ENCODE results near the gene HMCN2.
"Not testable (repeated sequence)": the region's sequence is repeated elsewhere in the genome, so short reads cannot be mapped to it uniquely, and the experiment has no call there.

The HMCN2 gene

DNA sequence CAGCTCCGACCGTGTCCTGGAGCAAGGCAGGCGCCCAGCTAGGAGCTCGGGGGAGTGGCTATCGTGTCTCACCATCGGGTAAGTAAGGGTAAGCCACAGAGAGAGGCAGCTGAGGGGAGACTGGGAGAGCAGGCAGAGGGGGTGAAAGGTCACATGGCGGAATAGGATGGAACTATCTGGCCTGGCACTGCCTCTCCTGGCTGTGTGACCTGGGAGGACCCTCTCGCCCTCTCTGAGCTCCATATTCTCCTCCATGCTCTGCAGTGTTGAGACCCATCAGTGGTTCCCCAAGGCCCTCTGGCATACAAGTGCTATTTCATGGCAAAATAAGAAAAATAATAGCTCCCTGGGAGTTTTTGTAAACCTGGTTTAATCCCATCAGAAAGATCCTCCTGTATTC lies 135.3 kb downstream of the HMCN2 start:
- DNase-seq: no peak

DNA sequence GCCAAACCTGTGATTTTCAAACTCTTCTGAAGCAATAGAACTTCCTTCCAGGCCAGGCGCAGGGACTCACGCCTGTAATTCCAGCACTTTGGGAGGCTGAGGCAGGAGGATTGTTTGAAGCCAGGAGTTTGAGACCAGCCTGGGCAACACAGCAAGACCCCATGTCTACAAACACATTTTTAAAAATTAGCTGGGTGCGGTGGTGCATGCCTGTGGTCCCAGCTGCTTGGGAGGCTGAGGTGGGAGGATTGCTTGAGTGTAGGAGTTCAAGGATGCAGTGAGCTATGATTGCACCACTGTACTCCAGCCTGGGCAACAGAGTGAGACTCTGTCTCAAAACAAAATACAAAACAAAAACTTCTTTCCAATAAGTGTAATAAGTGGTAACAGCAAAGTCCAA lies 136.2 kb downstream of the HMCN2 start:
- DNase-seq: not testable (repeated sequence)

DNA sequence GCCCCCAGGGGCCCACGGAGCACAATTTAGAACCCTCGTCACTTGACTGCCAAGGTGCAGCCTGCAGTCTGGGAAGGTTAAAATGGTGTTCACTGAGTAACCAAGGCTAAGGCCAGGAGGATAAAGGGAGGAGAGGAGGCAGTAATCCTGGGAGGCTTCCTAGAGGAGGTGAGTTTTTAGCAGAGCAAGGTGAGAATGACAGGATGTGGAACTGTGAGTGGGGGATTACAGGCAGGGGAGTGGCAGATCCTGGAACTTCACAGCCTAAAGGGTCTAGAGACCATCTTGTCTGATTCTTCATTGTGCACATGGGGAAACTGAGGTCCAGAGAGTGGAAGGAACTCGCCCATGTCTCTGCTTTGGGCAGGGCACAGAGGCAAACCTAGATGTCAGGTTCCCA lies 136.7 kb downstream of the HMCN2 start:
- DNase-seq: no peak

DNA sequence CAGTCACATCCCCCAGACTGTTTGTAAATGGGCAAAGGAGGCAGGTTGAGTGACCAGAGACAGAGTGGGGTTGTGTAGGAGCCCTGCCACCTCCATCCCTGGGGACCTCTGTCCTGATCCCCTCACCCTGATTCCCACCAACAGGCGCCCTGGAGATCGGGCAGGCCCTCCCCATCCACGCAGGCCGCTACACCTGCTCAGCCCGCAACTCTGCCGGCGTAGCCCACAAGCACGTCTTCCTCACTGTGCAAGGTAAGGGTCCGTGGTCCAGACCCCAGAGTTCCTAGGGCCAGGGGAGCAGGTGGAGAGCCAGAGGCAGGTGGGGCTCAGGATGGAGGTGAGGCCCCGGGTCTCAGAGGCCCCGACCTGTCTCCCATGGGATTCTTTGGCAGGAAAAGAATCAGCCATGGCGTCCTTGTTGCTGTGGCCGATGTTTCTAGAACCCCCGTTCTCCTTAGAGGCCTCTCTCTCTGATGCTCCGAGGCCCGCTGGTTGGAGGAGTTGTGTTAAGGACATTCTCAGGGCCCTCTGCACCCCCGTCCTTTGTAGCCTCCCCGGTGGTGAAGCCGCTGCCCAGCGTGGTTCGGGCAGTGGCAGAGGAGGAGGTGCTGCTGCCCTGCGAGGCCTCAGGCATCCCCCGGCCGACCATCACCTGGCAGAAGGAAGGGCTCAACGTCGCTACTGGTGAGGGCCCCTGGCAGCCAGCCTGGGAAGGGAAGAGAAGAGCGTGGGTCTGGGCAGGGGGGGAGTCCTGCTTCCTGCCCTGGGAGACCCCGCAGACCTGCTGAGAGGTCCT lies 137.3 kb downstream of the HMCN2 start:
- no peak for DNase-seq

DNA sequence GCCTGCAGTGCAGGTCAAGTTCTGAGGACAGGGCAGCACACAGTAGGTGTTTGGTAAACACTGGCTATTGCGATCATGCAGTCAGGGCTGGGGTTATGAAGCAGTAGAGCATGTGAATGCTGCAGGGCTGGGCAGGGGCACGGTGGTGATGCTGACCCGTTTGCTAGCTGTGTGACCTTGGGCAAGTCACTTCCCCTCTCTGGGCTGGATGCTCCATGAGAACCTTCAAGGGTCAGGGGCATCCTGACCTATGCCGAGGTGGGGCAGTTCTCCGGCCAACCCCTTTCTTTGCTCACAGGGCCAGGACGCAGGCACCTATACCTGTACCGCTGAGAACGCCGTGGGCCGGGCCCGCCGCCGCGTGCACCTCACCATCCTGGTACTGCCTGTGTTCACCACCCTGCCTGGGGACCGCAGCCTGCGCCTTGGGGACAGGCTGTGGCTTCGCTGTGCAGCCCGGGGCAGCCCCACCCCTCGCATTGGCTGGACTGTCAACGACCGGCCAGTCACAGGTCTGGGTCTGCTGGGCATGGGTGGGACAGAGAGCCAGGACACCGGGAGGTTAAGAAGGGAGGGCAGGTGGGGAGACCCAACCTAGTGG lies 140.2 kb downstream of the HMCN2 start:
- DNase-seq: no peak

DNA sequence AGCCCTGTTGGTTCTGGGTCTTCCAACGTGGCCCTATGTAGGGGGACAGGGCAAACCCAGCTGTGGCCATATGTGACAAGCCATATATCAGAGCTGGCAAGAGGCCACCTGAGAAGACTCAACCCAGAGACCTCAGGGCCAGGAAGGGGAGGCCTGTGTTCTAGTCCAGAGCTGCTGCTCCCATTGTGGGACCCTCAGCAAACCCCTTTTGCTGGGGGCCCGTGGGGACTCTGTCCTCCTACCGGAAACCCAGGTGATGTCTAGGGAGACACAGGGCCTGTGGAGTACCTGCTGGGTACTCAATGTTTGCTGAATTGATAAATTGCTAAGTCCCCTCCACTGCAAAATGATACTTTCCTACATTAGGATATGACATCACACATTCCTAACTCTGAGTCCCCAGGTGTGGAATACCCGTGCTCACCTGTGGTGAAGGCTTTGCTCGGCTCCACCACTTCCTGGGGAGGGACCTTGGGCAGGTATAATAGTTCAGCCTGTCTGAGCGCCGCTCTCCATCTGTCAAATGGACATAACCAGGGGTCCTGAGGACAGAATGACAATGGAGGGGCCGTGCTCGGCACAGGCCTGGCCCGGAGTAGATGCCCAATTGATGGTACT lies 140.8 kb downstream of the HMCN2 start:
- no peak for DNase-seq

DNA sequence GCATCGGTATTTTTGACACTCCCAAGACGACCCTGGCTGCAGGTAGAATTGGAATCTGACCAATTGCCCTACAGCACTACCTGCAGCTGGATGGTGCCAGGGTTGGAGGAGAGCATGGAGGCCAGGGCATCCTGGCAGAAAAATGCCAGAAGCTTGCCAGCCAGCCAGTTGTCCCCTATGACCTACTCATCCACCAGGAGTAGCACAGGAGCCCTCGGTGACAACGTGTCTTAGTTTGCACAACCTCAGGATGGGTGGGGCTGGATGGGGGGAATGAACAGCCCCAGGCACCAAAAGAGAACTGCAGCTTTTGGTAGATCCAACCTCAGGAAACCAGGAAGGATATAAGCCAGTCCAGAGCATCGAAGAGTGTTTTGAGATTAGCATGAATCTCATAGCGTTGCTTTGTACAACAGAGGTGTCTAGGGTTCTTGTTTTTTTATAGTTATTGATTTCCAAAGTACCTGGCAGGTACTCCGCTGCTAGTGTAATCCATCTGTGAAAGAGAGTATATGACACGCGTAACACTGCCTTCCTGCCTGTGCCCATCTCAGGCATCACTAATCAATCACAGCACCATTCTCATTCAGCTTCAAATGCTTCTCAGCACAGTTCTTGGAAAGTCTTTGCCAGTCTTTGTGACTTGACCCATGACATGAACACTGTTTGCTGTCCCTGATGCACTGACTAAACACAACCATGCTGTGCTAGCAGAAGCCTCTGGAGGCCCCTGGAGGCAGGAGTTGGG lies 142.5 kb downstream of the HMCN2 start:
- no peak for DNase-seq

DNA sequence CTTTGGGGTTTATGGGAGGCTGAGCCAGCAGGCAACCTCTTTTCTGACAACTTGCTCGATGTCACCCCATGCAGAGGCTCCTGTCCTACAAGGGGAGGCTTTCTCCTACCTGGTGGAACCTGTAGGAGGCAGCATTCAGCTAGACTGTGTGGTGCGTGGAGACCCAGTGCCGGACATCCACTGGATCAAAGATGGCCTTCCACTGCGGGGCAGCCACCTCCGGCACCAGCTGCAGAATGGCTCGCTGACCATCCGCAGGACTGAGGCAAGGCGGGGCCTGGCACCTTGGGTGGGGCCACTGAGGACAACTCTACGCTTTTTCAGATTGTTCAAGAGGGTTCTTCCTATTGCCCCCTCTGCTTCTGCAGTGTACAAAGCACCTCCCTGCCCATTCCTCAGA lies 143.1 kb downstream of the HMCN2 start:
- no peak for DNase-seq

DNA sequence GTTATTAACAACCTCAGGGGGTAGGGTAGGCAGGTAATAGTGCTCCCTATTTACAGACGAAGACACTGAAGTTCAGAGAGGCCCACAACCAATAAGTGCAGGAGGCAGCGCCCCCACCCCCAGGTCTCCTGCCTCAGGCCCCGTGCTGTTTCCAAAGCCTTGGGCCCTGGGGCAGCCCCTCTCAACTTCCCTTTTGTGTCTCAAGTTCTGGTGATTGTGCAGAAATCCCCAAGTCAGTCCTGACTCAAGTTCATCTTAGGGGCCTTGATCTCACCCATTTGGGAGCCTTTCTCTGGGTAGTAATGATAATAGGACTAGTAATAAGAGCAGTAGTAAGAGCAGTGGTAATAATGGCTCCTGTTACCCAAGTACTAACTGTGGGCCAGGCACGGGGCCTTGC lies 143.7 kb downstream of the HMCN2 start:
- DNase-seq: no peak

DNA sequence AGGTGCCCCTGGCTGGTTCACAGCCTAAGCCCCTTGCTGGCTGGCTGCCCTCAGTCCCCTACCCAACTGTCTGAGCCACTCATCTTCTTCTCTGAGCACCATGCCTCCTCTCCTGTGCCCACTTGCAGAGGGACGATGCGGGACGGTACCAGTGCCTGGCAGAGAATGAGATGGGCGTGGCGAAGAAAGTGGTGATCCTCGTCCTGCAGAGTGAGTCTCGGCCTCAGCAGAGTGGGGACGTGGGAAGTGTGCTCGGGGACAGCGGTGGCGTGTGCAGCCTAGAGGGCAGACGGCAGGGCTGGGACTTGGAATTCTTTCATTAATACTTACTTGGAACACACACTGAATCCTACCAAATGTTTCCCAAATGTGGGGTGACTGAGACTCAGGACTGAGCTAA lies 144.9 kb downstream of the HMCN2 start:
- no peak for DNase-seq

DNA sequence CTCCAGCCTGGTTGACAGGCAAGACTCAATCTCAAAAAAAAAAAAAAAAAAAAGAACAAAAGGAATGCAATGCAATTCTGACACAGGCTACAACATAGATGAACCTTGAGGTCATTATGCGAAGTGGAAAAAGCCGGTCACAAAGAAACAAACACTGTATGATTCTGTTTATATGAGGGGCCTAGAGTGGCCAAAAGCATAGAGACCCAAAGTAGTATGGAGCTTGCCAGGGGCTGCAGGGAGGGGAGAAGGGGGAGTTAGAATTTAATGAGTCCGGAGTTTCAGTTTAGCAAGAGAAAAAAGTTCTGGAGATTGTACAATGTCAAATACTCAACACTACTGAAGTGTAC lies 146.0 kb downstream of the HMCN2 start:
- DNase-seq: no peak

DNA sequence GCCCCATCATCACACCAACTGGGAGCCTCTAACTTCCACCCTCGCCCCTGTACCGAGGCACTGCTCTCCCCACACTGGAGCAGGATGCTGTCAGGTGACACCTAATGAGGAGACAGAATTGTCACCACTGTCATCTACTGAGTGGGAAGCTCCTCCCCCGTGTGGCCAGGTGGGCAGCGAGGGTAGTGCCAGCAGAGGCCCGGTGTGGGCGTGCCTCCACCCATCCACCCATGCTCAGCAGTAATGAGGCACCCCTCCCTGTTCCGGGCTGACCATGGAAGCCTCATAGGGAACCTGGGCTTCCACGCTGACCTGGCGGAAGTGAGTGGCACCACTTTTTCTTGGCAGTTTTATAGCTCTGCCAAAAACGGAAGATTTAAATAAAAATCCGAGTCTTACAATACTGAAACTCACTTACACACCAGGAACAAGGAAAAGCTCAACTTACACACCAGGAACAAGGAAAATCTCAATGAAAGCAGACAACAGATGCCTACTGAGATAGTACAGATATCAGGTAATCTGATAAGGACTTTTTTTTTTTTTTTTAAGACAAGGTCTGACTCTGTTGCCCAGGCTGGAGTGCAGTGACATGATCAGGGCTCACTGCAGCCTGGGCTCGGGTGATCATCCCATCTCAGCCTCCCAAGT lies 148.6 kb downstream of the HMCN2 start:
- DNase-seq: no peak

DNA sequence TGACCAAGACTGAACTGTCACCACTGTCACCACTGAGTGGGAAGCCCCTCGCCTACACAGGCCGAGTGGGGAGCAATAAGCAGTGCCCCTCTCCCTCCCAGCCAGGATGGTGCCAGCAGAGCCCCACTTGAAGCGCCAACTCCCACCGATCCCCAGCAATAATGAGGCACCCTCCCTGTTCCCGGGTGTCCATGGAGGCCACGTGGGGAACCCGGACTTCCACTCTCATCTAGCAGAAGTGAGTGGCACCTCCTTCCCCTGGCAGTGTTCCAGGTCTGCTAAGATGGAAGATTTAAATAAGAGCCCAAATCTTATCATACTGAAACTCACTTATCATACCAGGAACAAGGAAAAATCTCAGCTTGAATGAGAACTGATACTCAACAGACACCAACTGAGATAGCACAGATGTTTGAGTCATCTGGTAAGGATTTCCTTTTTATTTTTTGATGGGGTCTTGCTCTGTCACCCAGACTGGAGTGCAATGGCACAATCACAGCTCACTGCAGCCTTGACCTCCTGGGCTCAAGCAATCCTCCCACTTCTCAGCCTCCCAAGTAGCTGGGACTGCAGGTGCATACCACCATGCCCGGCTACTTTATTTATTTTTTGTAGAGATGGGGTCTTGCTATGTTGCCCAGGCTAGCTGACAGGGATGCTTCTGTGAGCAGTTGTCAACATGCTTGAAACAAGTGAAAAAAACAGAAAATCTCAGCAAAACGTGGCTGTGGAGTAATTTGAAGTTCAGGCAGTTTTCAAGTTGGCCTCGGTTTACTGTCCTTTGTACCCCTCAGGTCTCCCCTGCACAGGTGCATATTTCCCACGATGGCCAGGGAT lies 149.6 kb downstream of the HMCN2 start:
- DNase-seq: no peak

DNA sequence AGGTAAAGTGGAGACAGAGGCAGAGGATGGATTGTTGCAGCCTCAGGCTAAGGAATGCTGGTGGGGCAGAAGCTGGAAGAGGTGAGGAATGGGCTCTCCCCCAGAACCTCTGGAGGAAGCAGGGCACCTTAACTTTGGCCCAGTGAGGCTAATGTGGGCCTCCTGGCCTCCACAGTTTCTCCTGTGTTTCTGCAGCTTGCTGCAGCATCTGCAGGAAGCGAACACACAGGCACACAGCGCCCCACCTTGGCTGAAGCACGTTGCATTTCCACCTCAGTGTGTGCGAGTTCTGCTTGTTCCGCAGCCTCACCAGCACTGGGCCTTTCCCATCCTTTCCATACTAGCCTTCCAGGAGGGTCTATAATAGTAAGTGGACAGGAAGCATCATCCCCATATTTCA lies 152.0 kb downstream of the HMCN2 start:
- no peak for DNase-seq

DNA sequence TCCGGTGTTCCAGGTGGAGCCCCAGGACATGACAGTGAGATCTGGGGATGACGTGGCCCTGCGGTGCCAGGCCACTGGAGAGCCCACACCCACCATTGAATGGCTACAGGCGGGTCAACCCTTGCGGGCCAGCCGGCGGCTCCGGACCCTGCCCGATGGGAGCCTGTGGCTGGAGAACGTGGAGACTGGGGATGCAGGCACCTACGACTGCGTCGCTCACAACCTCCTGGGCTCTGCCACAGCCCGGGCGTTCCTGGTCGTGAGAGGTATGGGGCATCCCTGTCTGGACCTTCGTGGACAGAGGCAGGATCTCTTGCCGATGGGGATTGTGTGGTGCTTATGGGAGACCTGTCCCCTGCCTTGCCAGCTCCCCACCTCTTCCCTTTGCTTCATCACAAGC lies 153.2 kb downstream of the HMCN2 start:
- no peak for DNase-seq

DNA sequence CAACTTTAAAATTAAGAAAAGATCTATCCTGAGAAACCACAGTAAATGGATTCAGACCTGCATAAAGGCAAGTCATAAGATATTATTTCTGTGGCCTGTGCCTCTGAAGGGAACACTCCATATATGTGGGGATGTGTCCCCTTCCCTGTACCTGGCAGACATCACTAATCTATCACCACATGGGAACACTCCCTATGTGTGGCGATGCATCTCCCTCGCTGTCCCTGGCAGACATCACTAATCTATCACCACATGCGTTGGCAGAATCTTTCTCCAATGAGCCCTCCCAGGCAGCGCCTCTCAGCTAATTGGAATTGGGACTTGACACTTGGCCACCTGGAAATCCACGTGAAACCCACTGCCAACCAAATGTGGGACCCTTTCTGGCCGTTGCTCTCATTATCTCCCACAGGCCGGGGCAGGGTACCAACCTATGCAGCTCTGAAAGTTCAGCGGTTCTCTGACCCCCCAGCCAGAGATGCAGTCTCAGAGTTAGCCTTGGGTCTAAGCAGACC lies 154.0 kb downstream of the HMCN2 start:
- DNase-seq: no peak

DNA sequence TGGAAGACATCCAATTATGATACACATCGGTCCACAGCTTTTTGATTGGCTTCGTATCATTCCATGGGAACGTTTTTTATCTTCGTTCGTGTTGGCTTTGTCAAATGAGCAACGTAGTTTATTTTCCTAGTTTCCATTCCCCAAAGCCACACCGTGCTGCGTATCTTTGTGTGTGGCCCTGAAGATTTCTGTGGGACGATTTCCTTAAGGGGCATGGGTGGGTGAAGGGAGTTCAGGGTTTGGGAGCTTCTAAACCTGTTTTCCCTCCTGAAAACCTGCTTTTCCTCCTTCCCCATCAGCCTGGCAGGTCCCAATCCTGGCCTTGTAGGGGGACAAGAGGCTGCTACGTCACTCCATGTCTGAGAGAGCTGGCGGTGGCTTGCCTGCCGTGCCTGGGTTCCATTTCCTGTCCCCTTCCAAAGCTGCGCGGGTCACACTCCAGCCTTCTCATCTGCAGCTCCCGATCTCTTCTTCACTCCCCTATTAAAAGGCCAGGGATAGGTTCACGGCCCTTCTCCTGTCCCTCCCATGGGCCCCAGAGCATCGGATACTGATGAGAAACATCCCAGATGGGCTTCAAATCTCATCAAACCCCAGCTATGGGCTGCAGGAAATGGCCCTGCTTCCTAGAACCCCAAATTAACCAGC lies 155.7 kb downstream of the HMCN2 start:
- DNase-seq: no peak

DNA sequence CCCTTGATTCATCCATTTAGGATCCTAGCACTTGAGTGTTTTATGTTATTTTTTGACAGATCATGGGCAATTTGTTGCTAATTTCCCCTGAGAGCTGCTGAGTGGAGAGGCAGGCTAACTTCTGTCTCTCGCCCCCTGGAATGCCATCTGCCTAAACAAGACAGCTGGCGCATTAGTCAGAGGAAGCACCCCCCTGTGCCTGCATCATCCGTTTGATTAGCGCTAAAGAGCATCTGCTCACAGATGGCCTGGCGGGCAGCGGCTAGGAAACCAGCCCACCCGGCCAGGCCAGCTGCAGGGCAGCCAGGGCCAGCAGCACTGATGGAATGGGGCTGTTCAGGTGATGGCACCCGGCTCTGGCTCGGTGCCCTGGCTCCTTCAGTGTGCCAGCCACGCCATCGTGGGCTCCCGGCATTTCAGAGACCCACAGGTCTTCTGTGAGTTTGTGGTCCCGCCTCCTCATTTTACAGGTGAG lies 156.3 kb downstream of the HMCN2 start:
- DNase-seq: no peak

DNA sequence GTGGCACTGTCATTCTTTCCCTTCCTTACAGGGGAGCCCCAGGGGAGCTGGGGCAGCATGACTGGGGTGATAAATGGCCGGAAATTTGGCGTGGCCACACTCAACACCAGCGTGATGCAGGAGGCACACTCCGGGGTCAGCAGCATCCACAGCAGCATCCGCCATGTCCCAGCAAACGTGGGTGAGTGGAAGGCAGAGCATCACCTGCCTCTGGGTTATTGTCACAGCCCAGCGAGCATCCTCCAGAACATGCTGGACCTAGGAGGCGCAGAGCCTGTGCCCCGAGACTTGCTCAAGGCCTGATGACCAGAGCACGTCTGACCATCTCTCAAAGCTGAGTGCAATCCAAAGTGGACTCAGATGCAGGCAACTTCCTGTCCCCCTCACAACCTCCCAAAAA lies 157.0 kb downstream of the HMCN2 start:
- DNase-seq: no peak

DNA sequence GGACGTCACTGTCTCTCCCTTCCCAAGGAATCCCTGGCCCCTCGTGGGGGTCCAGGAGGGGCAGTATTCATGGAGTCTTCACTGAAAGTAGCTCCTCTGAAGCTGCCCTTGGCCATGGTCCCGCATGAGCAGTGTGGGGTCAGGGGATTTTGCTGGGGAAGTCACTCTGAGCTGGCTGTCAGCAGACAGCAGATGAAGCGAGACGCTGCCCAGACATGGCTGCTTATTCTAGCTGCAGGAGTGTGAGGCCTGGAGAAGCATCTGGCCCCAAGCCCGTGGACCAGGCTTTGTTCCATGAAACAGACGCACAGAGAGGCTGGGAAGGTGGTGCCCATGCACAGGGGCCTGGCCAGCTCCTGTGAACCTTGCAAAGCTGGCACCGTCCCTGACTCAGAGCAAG lies 157.7 kb downstream of the HMCN2 start:
- no peak for DNase-seq

Measured in activated CD4-positive, alpha-beta T cell treated with anti-CD3 and anti-CD28 coated beads, Interleukin-2, amount 50 U/mL, for 1 hour (primary cell).